Hepatocyte (in vitro differentiated cells): ENCODE measurements around the gene ARSB.
A peak's percentile ranks its signal among the peaks of the same experiment; 100 is the strongest.

Experiments
- EZH2phosphoT487 ChIP-seq: fragments of 200-600 bp; sonication (generic); IDR thresholded peaks from one replicate; pipeline ENCODE4 v1.6.1; 2018; ENCODE audit warnings: antibody characterized with exemption, mild to moderate bottlenecking, low read depth, moderate library complexity; ENCODE audit not compliant: unreplicated experiment, severe bottlenecking
- TF ChIP-seq, protein P1 (sequence below): fragments of 200-600 bp; sonication (generic); IDR thresholded peaks from 2 replicates; pipeline ENCODE4 v1.5.1; 2016; ENCODE audit warnings: antibody characterized with exemption, mild to moderate bottlenecking; ENCODE audit not compliant: poor library complexity

DNA sequence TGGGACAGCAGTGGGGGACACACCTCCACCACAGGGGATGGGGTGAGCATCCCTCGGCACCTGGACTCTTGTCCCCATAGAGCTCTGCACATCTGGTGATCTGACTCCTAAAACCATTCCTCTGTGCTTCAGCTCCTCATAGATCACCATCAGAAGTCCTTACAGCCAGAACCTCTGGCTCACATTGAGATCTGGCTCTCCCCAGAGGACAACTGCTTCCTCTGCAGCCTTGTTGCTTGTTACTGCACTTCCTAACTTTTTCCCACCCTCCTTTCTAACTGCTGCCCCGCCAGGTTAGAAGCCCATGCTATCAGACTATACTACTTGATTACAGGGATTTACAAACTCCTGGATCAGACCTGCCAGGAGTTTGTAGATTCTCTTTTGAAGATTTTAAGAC lies 64.5 kb downstream of the ARSB start:
- TF ChIP-seq, protein P1, sequence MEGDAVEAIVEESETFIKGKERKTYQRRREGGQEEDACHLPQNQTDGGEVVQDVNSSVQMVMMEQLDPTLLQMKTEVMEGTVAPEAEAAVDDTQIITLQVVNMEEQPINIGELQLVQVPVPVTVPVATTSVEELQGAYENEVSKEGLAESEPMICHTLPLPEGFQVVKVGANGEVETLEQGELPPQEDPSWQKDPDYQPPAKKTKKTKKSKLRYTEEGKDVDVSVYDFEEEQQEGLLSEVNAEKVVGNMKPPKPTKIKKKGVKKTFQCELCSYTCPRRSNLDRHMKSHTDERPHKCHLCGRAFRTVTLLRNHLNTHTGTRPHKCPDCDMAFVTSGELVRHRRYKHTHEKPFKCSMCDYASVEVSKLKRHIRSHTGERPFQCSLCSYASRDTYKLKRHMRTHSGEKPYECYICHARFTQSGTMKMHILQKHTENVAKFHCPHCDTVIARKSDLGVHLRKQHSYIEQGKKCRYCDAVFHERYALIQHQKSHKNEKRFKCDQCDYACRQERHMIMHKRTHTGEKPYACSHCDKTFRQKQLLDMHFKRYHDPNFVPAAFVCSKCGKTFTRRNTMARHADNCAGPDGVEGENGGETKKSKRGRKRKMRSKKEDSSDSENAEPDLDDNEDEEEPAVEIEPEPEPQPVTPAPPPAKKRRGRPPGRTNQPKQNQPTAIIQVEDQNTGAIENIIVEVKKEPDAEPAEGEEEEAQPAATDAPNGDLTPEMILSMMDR, result peak; percentile 52
- TF ChIP-seq EZH2phosphoT487, result no peak
